ENCODE data around the gene TBC1D17.

DNA sequence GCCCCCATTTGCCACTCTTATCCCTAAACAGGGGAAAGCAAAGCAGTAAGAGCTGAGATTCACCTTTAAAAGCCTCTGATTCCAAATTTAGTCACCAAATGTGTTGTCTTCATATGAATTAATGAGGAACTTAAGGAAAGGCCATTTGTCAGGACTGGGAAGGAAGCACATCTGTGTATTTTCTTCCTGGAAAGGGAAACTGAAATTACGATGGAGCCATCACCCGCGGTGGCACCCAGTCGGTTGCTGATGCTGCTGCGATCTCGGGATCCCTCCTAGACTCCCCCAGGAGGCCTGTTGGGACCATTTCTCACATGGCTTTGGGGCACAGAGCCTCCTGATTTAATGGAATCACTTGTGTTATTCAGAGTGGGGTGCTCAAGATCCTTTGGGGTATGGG, 26.6 kb downstream of the TBC1D17 start:
- TF ChIP-seq, protein P1, sequence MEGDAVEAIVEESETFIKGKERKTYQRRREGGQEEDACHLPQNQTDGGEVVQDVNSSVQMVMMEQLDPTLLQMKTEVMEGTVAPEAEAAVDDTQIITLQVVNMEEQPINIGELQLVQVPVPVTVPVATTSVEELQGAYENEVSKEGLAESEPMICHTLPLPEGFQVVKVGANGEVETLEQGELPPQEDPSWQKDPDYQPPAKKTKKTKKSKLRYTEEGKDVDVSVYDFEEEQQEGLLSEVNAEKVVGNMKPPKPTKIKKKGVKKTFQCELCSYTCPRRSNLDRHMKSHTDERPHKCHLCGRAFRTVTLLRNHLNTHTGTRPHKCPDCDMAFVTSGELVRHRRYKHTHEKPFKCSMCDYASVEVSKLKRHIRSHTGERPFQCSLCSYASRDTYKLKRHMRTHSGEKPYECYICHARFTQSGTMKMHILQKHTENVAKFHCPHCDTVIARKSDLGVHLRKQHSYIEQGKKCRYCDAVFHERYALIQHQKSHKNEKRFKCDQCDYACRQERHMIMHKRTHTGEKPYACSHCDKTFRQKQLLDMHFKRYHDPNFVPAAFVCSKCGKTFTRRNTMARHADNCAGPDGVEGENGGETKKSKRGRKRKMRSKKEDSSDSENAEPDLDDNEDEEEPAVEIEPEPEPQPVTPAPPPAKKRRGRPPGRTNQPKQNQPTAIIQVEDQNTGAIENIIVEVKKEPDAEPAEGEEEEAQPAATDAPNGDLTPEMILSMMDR (IDR thresholded peaks at IDR 0.05; ENCODE audit: low read depth, low read length, poor library complexity, severe bottlenecking): no peak
- no peak for TF ChIP-seq EZH2phosphoT487 (IDR thresholded peaks at IDR 0.05; ENCODE audit: borderline replicate concordance, low read length)
